Posterior vena cava (tissue), 2 donors: ENCODE results near the gene CHEK1. TPM values are rescaled to one million over a fixed set of nuclear protein-coding genes. Genes with fewer than 3 reads are reported as not detected.
A peak's percentile ranks its signal among the peaks of the same experiment; 100 is the strongest.
"Not testable (repeated sequence)": the region's sequence is repeated elsewhere in the genome, so short reads cannot be mapped to it uniquely, and the experiment has no call there.

Experiments
- DNase-seq: peaks from one replicate; pipeline ENCODE4 v3.0.0-alpha.2; 2020; ENCODE audit warnings: low spot score
- intact Hi-C, 2 donors: fragments of 100-400 bp; cut with DNase I; formaldehyde crosslinking; loops; one replicate each; pipeline versions ENCODE4 v1.14.1 to v1.14.2; 2022 to 2023
- long read RNA-seq, 2 donors: library from polyadenylated mRNA; unstranded; transcript quantifications; one replicate each; pipeline ENCODE4 v2.0.0, GENCODE V29; 2020 to 2021
- total RNA-seq, 2 donors: library from RNA; stranded (reverse); fragmentation: NEBNext Ultra II Directional; extraction: Animal tissue kit (Norgen Biotek cat#: 25700); gene quantifications; one replicate each; pipeline ENCODE4 v1.2.1, GENCODE V29; 2021
- donor health status: DM: yes; HTN: yes; CAD: no.
- donor health status: DM: yes; HTN: yes; CAD: no.

CHEK1 gene
- 1 to 10 TPM; 2.5 to 5.0 TPM for total RNA-seq
- long read RNA-seq, donor 1: 0 reads
- long read RNA-seq, donor 2: 0 reads

DNA sequence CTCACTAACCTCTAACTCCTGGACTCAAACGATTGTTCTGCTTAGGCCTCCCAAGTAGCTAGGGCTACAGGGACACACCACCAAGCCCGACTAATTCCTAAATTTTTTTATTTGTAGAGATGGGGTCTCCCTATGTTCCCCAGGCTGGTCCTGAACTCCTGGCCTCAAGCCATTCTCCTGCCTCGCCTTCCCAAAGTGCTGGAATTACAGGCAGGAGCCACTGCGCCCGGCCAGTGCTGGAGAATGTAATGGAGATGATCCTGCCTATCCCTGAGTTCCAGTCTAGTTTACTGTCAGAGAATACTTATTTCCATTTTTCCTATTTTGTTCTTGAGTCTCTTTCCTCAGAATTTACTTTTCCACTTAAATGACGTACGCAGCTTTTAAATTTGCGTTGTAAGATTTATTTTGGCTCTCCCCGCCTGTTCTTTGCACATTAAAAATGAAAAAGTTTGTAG is at the start of gene CHEK1:
Gene CHEK1 (plus strand): TSS at position 408 of the 458 bp plus-strand sequence. CDS start 1,606 bp downstream, outside the sequence.
- intact Hi-C loops: loop anchor here in 1 of 2 donors (10.0 kb wide), 1 partner anchor 250 kb away; no protein-coding TSS in a partner anchor
- DNase-seq: no peak

DNA sequence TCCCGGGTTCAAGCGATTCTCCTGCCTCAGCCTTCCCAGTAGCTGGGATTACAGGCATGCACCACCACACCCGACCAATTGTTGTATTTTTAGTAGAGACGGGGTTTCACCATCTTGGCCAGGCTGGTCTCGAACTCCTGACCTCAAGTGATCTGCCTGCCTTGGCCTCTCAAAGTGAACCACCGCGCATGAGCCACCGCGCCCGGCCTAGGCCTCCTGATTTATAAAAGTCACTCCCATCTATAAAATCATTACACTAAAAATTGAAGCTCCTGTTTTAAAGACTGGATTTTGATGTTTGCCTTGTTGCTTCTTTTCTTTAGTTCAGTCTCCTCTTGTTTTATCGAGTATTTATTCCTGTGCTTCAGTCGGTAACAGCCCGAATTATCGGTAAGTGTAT is 47.8 kb upstream of the CHEK1 start:
- DNase-seq, intact Hi-C loops: not testable (repeated sequence)

- intact Hi-C loops: no loop called here
- DNase-seq: no peak
Observed at GRCh38 chr11:125578783-125579182, 46.2 kb upstream of the CHEK1 start.

DNA sequence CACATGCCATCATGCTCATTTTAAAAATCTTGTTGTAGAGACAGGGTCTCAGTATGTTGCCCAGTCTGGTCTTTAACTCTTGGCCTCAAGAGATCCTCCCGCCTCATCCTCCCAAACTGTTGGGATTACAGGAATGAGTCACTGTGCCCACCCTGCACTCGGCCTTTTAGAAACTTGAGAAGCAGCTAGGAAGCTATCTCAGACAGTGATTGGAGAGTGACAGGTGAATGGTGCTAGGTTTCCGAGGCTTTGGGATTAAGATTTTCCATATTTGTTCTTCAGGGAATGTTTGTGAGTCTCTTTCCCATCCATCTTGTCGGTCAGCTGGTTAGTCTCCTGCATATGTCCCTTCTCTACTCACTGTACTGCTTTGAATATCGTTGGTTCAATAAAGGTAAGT is 45.2 kb upstream of the CHEK1 start:
- intact Hi-C loops: no loop called here
- no peak for DNase-seq

GRCh38 chr11:125583496-125583895 is 41.5 kb upstream of the CHEK1 start:
- no peak for DNase-seq
- intact Hi-C loops: no loop called here

DNA sequence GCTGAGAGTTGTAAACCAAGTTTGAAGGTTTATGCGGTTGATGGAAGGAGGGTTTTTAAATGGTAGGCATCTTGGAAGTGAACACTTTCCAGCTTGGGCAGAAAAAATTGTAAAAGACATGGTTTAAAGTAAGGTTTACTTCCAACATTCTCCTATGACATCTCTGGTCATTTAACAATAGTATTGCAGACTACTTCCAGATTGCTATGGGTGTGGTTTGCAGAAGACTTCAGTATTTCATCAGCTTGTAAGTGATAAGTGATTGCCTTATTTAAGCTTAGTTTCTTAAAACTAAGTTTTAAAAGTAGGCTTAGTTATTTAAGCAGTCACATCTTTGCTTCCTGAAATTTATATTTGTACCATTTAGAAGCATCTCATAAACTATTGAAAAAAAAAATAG is 39.5 kb upstream of the CHEK1 start:
- intact Hi-C loops: no loop called here

GRCh38 chr11:125586623-125587022 is 38.3 kb upstream of the CHEK1 start:
- intact Hi-C loops: no loop called here
- no peak for DNase-seq

More for the DNA sequence above, 39.5 kb upstream of the CHEK1 start:
- no peak for DNase-seq

- DNase-seq: no peak
Observed at GRCh38 chr11:125587480-125587879, 37.5 kb upstream of the CHEK1 start.

GRCh38 chr11:125588505-125588904 is 36.5 kb upstream of the CHEK1 start:
- intact Hi-C loops: no loop called here
- DNase-seq: no peak

More at GRCh38 chr11:125587480-125587879, 37.5 kb upstream of the CHEK1 start:
- intact Hi-C loops: no loop called here

GRCh38 chr11:125591649-125592304 is 33.2 kb upstream of the CHEK1 start:
- intact Hi-C loops: no loop called here
- no peak for DNase-seq

- intact Hi-C loops: no loop called here
Observed at GRCh38 chr11:125592305-125593113, 32.5 kb upstream of the CHEK1 start, which contains the start of gene STT3A. STT3A (plus strand) TSS chr11:125592852; CDS start chr11:125595916, 3,064 bp downstream.

DNA sequence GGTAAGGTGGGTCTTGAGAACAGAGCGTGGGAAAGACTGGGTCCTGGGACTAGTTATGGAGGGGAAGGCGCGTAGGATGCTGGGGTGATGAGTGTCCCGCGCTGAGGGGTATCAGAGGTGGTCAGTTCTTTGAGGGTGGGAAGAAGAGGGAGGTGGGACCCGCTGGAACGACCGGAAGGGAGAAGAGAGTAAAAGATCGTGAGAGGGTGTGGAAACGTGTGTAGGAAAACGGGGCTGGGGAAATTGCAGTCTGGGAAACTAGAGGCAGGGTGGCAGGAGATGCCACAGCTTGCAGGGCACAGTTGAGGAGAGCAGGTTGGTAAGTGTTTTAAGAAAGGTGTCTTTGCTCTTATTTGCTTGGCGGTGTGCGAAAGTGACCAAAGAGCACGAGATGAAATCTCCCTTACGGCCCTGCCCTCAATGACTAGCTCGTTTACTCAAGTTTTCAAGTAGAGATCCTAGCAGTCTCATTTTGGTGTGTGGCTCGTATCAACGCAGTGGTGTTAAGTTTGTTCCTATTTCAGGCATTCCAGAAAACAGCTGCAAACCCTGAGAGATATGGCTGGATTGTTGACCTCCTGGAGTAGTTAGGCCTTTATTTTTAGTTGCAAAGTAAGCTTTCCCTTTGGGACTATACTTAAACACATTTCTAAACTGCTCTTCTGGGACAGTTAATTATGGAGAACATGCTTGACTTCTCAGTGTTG is 31.7 kb upstream of the CHEK1 start:
- no peak for DNase-seq
- intact Hi-C loops: no loop called here

More at GRCh38 chr11:125592305-125593113, 32.5 kb upstream of the CHEK1 start, which contains the start of gene STT3A:
- DNase-seq: peak; percentile 100

GRCh38 chr11:125594958-125595357 is 30.0 kb upstream of the CHEK1 start:
- DNase-seq: no peak
- intact Hi-C loops: no loop called here

DNA sequence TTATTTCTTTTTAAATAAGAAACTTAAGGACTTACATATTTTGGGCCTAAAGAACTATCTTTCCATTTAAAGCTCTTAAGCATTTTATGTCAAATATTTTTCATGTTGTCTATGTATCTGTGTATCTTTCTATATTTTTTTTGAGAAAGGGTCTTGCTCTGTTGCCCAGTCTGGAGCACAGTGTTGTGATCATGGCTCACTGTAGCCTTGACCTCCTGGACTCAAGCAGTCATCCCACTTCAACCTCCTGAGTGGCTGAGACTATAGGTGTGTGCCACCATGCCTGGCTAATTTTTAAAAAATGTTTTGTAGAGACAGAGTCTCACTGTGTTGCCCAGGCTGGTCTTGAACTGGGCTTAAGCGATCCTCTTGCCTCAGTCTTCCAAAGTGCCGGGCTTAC is 24.3 kb upstream of the CHEK1 start:
- DNase-seq: no peak
- intact Hi-C loops: no loop called here

GRCh38 chr11:125603207-125603606 is 21.8 kb upstream of the CHEK1 start:
- intact Hi-C loops: no loop called here
- no peak for DNase-seq

- intact Hi-C loops: no loop called here
- no peak for DNase-seq
Observed at GRCh38 chr11:125605417-125605816, 19.5 kb upstream of the CHEK1 start.

- intact Hi-C loops: no loop called here
- no peak for DNase-seq
Observed at GRCh38 chr11:125609545-125609944, 15.4 kb upstream of the CHEK1 start.

- intact Hi-C loops: no loop called here
- DNase-seq: no peak
Observed at GRCh38 chr11:125618383-125618782, 6.6 kb upstream of the CHEK1 start.

DNA sequence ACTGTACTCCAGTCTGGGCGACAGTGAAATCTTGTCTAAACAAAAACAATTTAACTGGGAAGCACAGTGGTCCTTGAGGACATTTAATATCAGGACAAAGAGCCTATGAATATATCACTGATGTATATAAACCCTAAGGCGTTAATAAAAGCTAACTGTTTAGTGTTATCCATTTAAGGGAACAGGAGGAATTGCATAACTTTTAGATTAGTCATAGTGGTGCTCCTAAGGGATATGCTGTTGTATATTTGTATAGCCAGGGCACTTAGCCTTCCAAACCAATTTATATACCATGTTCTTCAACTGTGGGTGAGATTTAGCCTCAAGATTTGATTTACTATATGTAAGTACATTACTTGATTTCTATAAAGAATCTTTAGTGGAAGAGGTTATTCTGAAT is 3.0 kb upstream of the CHEK1 start:
- intact Hi-C loops: loop anchor here in 1 of 2 donors (10.0 kb wide), 1 partner anchor 253 kb away; no protein-coding TSS in a partner anchor
- no peak for DNase-seq
